Measurements from ENCODE around the gene MGLL. TPM values are rescaled to one million over a fixed set of nuclear protein-coding genes. Genes with fewer than 3 reads are reported as not detected.

MGLL gene
- total RNA-seq (2022; extraction: Qiagen RNA extraction; ENCODE audit: low read depth), result 64.9 to 77.9 TPM (median 72.2 TPM) in 5 replicates

GRCh38 chr3:127822041-127822681 lies at the start of gene MGLL:
TSS of gene MGLL (minus strand) at chr3:127822515. CDS start at chr3:127822318, 197 bp downstream.

GRCh38 chr3:127672429-127673190 lies 149.7 kb downstream of the MGLL start, which contains the start of gene ABTB1:
TSS of gene ABTB1 (plus strand) at chr3:127672952. CDS start at chr3:127673026, 74 bp downstream.

Other genes with a start within 250 kb of the MGLL start
- 43.9 to 56.4 TPM (median 52.9 TPM) in 5 replicates for gene TPRA1, start 231.8 kb downstream of the MGLL start, total RNA-seq (2022; extraction: Qiagen RNA extraction; ENCODE audit: low read depth)
- gene MCM2, start 224.1 kb downstream of the MGLL start, total RNA-seq (2022; extraction: Qiagen RNA extraction; ENCODE audit: low read depth), result 48.8 to 57.1 TPM (median 54.5 TPM) in 5 replicates
- 7.6 to 10.9 TPM (median 9.9 TPM) in 5 replicates for gene PODXL2, start 193.3 kb downstream of the MGLL start, total RNA-seq (2022; extraction: Qiagen RNA extraction; ENCODE audit: low read depth)
- gene ABTB1, start 149.6 kb downstream of the MGLL start, total RNA-seq (2022; extraction: Qiagen RNA extraction; ENCODE audit: low read depth), result 12.8 to 18.1 TPM (median 16.2 TPM) in 5 replicates
- gene KBTBD12, start 92.7 kb upstream of the MGLL start, total RNA-seq (2022; extraction: Qiagen RNA extraction; ENCODE audit: low read depth), result not detected in 5 replicates
- 113 to 131 TPM (median 124 TPM) in 5 replicates for gene SEC61A1, start 229.9 kb upstream of the MGLL start, total RNA-seq (2022; extraction: Qiagen RNA extraction; ENCODE audit: low read depth)